ENCODE results near the gene SIX3. TPM values are rescaled to one million over a fixed set of nuclear protein-coding genes. Genes with fewer than 3 reads are reported as not detected.

The SIX3 gene
- total RNA-seq, 1 experiment from 2014 or later, result 0.56 TPM

DNA sequence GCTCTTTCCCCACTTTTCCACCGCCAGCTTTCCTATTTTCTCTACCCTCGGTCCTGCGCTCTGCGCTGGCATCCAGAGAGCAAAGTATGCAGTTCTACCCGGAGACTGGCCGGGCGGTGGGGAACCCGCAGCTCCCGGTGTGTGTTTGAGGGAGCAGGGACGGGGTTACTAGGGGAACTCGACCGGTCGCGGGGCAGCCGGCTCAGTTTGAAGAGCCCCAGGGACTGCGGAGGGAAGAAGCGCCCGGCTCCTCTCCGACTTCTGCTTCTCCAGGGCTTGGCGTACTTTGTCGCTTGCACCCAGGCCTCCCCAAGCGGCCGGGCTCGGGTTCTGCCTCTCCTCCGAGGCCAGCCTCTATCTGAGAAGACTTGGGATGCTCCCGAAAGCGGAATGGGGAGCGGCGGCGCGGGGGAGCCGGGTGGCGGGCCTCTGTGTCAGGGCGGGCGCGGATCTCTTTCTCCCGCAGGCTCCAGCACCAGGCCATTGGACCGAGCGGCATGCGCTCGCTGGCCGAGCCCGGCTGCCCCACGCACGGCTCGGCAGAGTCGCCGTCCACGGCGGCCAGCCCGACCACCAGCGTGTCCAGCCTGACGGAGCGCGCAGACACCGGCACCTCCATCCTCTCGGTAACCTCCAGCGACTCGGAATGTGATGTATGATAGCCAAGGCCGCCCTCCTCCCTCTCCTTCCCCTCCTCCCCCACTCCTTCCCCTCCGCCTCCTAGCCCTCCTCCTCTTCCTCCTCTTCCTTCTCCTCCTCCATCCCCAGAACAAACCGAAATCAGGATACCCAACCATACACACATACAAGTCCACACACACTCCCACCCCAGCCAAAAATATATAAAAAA is 2.8 kb downstream of the SIX3 start:
- TF ChIP-seq, protein P1, sequence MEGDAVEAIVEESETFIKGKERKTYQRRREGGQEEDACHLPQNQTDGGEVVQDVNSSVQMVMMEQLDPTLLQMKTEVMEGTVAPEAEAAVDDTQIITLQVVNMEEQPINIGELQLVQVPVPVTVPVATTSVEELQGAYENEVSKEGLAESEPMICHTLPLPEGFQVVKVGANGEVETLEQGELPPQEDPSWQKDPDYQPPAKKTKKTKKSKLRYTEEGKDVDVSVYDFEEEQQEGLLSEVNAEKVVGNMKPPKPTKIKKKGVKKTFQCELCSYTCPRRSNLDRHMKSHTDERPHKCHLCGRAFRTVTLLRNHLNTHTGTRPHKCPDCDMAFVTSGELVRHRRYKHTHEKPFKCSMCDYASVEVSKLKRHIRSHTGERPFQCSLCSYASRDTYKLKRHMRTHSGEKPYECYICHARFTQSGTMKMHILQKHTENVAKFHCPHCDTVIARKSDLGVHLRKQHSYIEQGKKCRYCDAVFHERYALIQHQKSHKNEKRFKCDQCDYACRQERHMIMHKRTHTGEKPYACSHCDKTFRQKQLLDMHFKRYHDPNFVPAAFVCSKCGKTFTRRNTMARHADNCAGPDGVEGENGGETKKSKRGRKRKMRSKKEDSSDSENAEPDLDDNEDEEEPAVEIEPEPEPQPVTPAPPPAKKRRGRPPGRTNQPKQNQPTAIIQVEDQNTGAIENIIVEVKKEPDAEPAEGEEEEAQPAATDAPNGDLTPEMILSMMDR (conservative IDR thresholded peaks at IDR 0.05; ENCODE audit: low read depth, low read length), result no peak
- no peak for TF ChIP-seq EZH2 (IDR thresholded peaks at IDR 0.05; ENCODE audit: borderline replicate concordance, low read depth, low read length, poor library complexity, severe bottlenecking)
- no peaks in the 10 kb centered on the region for H3K36me3 ChIP-seq (ENCODE audit: insufficient read depth, low read length, poor library complexity, severe bottlenecking)
- POLR2A ChIA-PET (ENCODE audit: low non-redundant PET), result no interaction called here
- DNase-seq (ENCODE audit: low spot score), result no peak
- intact Hi-C loops (cut with micrococcal nuclease; ENCODE audit: unreplicated experiment), result no loop called here
- no peaks in the 10 kb centered on the region for H3K9me3 ChIP-seq (ENCODE audit: low read depth, low read length, poor library complexity, severe bottlenecking)
- peaks cover 18% of the 10 kb centered on the region for H3K27me3 ChIP-seq (replicated peaks; ENCODE audit: insufficient read depth, low read depth, low read length, poor library complexity)
- H3K27ac ChIP-seq (ENCODE audit: low read depth, low read length, poor library complexity, severe bottlenecking), result no peak overlapping the region
- no TSS peak for BruUV-seq (replicated peaks)
- CTCF ChIA-PET, result interaction anchor here (0.5 kb wide), 1 partner anchor 1043 kb away, joined by 3 read pairs; no protein-coding TSS in a partner anchor
- peaks cover 5% of the 10 kb centered on the region for H3K4me1 ChIP-seq (ENCODE audit: insufficient read depth, low read length, poor library complexity, severe bottlenecking)
- H3K4me3 ChIP-seq (ENCODE audit: low read depth, low read length, poor library complexity, severe bottlenecking), result no peak overlapping the region

DNA sequence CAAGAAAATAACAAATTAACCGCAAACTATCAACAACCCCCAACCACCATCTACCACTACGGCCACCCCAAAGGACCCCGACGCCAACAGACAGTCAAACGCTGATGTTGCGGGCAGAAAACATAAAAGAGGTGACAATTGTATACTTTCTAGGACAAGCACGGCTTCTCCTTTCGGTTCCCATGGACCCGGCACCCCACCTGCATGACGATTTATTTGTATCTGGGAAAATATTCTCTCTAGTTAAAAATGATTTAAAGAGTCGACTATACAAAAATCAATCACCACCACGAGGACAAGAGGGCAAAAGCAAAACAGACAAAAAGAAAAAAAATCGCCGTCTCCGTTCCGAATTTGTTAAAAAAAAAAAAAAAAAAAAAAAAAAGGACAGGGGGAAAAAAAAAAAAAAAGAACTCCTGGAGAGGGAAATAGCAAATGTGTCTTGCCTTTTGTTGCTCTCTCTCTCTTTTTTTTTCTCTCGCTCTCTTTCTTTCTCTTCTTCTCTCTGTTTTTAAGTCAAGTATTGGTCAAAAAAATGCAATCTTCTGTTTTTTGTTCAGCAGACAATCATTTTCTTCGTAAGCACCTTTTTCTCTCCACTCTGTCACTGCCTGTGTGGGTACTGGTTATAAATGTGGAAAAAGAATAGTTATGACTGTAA is 3.6 kb downstream of the SIX3 start:
- CTCF ChIA-PET, result no interaction called here
- no peaks in the 10 kb centered on the region for H3K4me1 ChIP-seq (ENCODE audit: insufficient read depth, low read length, poor library complexity, severe bottlenecking)

DNA sequence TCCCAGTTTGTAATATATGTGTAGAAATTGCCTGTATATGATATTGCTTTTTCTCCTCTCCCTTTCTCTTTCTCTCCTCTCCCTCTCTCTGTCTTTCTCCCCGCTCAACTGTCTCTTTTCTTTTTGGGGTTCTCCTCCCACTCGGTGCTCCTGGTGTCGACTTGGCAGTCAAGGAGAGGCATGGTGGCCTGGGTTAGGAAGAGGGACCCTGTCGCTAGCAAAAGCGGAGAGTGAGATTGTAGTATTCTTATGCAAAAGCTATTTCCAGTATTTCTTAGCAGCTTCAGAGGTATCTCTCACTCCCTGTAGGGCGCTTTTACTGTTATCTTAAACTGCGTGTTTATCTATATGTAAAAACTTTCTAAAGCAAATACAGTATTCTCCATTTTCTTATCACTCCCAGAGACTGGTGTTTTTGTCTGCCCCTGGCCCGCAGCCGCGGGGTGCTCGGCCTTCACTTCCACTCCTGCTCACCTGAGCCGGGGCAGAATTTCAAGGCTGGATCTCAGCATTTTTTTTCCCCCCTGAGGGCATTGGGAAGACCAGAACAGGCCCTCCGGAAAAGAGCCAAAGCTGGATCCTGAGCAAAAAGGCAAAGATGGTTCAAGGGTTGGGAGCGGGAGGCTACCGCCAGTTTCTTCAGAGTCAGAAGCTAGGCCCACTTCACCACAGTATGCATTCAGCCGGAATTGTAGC is 4.3 kb downstream of the SIX3 start:
- Histone ChIP-seq H3K27me3 (replicated peaks; ENCODE audit: insufficient read depth, low read depth, low read length, poor library complexity) (peaks cover 5% of the 10 kb centered on the region), H3K4me1 (ENCODE audit: insufficient read depth, low read length, poor library complexity, severe bottlenecking) (no peaks in the 10 kb centered on the region), H3K9me3 (ENCODE audit: low read depth, low read length, poor library complexity, severe bottlenecking) (no peaks in the 10 kb centered on the region), H3K4me3 (ENCODE audit: low read depth, low read length, poor library complexity, severe bottlenecking) (no peak overlapping the region), H3K27ac (ENCODE audit: low read depth, low read length, poor library complexity, severe bottlenecking) (no peak overlapping the region), H3K36me3 (ENCODE audit: insufficient read depth, low read length, poor library complexity, severe bottlenecking) (no peaks in the 10 kb centered on the region)
- DNase-seq (ENCODE audit: low spot score), result no peak
- POLR2A ChIA-PET (ENCODE audit: low non-redundant PET), result no interaction called here
- TF ChIP-seq EZH2 (IDR thresholded peaks at IDR 0.05; ENCODE audit: borderline replicate concordance, low read depth, low read length, poor library complexity, severe bottlenecking), result no peak
- TF ChIP-seq, protein P1 (conservative IDR thresholded peaks at IDR 0.05; ENCODE audit: low read depth, low read length), result no peak
- no TSS peak for BruUV-seq (replicated peaks)
- CTCF ChIA-PET, result no interaction called here
- intact Hi-C loops (cut with micrococcal nuclease; ENCODE audit: unreplicated experiment), result no loop called here

More for the DNA sequence above, 3.6 kb downstream of the SIX3 start:
- POLR2A ChIA-PET (ENCODE audit: low non-redundant PET), result no interaction called here
- intact Hi-C loops (cut with micrococcal nuclease; ENCODE audit: unreplicated experiment), result no loop called here
- no peak overlapping the region for H3K4me3 ChIP-seq (ENCODE audit: low read depth, low read length, poor library complexity, severe bottlenecking)
- no peaks in the 10 kb centered on the region for H3K9me3 ChIP-seq (ENCODE audit: low read depth, low read length, poor library complexity, severe bottlenecking)
- TF ChIP-seq, protein P1 (conservative IDR thresholded peaks at IDR 0.05; ENCODE audit: low read depth, low read length), result no peak
- no peak for TF ChIP-seq EZH2 (IDR thresholded peaks at IDR 0.05; ENCODE audit: borderline replicate concordance, low read depth, low read length, poor library complexity, severe bottlenecking)
- peaks cover 11% of the 10 kb centered on the region for H3K27me3 ChIP-seq (replicated peaks; ENCODE audit: insufficient read depth, low read depth, low read length, poor library complexity)
- no peaks in the 10 kb centered on the region for H3K36me3 ChIP-seq (ENCODE audit: insufficient read depth, low read length, poor library complexity, severe bottlenecking)
- no peak for DNase-seq (ENCODE audit: low spot score)
- no peak overlapping the region for H3K27ac ChIP-seq (ENCODE audit: low read depth, low read length, poor library complexity, severe bottlenecking)
- BruUV-seq (replicated peaks), result no TSS peak

Measured in A673 (cell line).